HG03066 (cell line): ENCODE results near the gene WWOX.

Experiments
- ATAC-seq: cut with Tn5 transposase; IDR thresholded peaks from one replicate; pipeline ENCODE4 v1.9.1; 2021; ENCODE audit warnings: low read depth; ENCODE audit not compliant: unreplicated experiment

Gene WWOX

DNA sequence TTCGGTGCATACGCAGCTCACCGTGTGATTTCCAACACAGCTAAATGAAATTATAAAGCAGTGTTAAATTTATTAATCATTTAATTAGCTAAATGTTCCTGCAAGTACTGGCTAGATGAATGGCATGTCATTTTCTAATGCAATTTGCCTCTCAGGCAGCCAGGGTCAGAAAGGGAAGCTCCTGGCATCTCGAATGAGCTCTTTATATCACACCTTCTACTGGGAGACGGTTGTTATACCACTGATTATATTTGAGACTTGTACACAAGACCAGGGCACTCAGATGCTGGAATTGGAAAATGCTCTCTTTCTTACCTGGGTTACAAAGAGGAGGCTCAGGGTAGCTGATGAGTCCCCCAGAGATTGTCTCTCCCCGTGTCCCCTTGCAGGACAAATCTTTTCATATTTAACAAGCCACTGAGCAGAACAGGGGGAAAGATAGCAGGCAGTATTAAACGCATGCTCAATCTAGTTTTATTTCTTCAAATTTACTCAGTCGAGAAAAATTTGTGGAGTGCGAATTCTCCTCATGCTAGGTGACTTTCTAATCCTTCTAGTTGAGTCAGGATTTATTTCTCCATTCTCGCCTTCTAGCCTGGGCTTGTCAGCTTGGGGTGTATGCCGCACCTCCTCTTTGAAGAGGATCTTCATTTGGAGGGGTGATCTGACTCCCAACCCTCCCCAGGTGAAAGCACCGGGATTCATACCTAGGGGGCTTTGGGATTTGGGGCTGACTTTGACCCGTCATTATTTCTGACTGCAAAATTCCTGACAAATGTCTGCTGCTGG, 1060.0 kb downstream of the WWOX start:
- ATAC-seq = no peak

DNA sequence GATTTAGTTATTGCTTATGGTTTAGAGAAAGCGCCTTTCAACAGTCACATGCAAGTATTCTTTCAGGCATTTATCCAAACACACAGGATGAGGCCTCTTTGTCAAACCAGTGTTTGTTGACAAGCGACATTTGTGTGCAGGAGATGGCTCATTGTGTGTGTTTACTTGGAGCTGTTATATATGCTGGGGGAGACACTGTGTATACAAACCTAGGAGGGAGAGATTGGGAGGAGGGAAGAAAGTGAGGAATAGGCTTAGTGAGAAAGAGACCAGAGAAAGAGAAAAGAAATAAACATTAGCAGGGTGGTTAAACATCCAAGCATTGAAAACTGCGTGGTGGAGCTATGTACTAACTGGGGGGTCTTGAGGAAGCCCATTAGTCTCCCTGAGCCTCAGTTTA, 1063.5 kb downstream of the WWOX start:
- ATAC-seq = no peak

DNA sequence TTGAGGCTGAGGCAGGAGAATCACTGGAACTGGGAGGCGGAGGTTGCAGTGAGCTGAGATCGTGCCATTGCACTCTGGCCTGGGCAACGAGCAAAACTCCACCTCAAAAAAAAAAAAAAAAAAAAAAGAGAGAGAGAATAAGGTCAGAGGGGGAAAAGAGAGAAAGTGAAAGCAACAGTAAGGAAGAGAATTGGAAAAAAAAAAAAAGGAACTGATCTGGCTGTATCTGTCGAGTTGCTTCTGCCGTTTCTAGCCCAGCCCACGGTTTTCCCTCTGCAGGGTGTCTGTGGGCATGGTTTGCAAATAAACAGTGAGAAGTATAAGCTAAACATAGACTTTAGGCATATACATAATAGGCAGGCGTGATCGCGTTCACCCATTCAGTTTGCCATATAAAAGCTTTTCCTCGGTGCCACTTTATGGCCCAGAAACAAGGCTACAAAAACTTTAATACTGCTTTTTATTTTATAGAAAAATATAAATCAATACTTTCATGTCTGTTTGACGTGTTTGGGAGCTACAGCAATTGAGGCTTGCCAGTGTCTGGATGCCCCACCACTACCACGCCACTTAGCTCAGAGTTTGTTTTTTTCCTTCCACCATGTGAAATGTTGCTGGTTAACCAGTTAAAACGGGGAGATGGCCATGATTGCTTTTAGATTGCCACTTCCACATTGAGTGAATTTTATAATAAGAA, 1064.4 kb downstream of the WWOX start:
- ATAC-seq = no peak

DNA sequence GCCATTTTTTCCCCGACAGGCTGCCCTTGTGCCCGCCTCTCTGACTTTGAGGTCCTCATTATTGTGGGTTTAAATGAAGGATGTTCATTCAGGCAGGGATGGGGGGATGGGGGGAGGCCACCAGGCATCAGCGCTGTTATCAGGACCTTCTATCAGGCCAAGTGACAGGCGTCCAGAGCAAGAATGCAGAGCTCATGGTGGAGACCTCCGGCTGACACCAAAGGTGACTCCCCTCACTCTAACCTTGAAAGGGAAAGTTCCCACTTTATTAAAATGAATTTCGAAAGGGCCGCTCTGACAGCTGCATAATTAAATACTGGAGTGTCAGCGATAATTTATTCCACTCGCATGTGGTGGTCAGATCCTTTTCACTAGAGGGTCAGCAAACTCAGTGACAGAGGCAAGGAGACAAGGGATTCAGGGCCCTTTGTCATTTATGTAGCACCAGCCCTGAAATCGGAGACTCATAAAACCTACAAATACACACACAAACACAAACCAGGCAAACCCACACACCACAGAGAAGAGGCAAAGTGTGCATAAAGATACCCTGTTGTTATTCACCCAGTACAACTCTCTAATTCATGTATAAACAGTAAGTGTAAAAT, 1065.0 kb downstream of the WWOX start:
- ATAC-seq = no peak

DNA sequence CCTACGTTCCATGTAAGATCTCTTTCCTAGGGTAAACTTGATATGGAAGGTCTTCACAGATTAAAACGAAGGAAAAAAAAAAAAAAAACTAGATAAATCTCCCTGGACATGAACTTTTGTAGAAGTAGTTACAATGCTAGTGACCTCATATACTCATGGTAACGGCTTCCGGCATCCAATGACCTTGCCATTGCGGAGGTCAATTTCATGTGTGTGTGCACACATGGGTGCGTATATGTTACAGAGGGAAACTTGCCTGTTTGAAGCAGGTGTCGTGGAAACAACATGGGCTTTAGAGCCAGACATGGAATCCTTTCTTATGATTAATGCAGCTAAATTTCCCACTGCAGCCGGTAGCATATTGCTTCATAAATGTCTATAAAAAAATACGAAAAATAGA, 1065.6 kb downstream of the WWOX start:
- ATAC-seq = no peak

DNA sequence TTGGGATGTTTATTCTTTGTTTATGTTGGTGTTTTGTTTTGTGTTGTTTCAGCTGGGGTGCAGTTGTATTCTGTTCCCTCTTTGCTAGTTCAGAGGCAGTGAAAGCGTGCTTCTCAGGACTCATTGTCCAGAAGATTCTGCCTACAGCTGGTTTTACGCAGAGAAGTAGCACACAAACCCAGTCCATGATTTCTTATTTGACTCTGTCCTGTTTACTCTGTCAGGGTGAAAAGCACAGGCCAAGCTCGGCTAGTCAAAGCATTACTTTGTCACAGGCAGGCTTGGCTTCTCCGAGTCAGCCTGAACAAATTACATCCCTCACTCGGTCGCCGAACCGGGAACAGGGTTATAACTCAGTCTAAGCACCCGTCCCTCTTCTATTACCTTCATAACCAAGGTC, 1066.1 kb downstream of the WWOX start:
- ATAC-seq = no peak

DNA sequence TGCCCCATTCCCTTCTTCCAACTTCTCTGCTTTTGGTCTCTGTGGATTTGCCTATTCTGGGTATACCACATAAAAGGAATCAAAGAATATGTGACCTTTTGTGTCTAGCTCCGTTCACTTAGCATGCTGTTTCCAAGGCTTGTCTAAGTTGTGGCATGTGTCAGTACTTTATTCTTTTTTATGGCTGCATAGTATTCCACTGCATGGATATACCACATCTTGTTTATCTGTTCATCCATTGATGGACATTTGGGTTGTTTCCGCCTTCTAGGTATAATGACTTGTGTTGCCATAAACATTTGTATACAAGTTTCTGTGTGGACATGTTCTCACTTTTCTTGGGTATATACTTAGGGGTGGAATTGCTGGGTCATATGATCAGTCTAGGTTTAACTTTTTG, 1068.4 kb downstream of the WWOX start:
- ATAC-seq = no peak

DNA sequence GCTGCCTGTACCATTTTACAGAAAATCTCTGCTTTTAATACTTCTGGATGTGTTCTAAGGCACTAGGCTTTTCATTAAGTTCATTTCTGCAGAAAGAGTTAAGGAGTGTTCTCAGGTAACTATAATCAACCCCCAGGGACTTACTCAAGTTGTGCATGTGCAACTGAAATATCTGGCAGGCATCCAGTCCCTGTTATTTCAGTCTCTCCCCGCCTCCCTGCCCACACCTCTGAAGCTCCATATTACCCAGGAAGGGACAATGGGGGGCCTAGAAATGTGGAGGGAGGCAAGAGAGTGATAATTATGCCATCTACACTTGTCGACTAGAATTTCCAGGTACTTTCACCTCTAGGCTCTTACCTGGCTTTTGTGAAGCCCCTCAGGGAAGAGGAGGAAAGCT, 1068.9 kb downstream of the WWOX start:
- no peak for ATAC-seq

DNA sequence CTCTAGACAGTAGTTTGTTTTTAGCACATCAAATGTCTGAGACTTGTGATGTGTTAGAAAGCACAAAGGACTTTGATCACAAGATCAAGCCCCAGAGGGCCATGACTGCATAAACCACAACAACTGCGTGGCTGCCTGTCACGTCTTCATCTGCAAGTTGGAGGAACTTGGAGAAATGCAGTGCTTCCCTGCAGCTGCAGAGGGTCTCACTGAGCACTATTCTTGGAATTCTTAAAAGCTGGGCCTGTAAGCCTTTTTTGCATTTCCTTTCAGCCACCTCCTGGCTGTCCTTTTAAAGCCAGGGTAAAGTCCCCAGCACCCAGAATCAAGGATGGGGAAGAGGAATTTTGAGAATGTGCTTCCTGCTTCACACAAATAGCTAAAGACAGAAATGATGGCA, 1069.8 kb downstream of the WWOX start:
- ATAC-seq = no peak

DNA sequence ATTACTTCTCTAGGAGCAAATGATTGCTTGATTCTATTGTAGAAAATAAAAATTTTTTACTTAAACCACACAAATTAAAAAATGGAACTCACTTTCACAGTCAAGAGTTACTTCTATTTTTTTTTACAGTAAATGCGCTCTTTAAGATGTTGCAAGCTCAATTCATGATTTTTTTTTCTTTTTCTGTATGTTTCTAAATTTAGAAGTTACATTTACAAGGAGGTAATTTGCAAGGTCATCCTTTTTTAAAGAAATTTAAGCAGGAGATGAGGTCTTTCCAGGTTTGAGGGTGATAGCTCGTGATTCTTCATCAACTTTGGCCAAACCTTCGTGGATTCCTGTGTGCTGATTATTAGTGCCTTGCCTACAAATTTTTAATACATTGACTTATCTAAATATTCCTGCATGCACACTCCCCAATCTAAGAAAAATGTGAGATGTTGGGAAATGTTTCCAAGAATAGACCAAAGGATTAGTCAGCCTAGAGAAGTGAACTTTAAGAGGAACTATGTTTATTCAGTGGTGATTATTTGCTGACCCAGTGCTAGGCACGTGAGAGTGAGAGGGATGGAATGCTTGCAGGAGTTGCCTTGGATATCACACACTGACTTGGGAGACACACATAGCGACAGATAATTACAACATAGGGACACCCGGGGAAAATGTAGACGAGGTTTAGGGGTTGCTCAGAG, 1071.2 kb downstream of the WWOX start:
- no peak for ATAC-seq

DNA sequence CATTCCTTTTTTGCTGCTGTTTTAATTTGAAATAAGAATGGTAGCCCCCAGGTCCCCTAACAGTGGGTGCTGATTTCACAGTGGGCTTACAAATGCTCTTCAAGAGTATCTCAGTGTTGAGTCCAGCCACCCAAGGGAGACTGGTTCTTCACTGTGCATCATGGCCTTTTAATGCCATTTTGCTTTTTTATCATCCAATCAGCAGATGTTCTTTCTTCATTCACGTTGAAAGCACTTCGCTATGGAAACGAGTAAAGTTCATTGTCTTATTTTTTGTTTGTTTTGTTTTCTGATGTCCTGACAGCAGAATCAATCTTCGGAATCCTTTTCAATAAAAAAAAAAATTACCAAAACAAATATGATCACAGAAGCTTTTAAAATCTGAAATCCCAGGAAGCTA, 1072.0 kb downstream of the WWOX start:
- no peak for ATAC-seq

DNA sequence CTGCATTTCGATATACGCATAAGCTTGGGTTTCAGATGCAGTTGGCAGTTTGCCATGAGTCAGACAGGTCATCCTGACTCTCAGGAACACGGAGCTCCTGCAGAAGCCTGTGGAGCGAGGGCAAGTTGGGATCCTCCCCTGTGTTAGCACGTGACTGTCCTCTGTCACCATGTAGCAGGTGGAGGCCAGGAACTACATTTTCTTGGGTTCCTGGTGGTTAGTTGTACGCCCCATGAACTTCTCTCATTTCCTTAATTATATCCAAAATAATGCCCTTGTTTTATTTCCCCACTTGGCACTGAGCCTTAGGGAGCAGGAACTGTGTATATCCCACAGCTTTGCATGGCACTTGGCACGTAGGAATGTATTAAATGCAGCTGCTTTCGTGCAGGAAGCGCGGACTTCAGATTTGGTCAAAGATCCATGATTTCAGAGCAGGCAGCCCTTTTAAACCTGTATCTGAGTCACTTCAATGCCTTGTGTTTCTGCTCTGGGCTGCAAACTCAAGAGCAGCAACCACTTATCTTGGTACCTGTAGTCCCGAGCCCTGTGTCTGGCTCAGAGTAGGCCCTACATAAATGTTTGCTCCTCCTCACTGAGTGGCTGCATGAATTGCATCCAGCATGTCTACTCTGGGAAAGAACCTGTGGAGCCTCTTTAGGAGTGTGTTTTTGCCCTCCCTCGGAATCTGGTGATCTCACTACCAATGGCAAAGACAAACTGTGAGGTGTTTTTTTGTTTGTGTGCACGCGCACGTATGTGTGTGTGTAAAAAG, 1072.7 kb downstream of the WWOX start:
- ATAC-seq = no peak

DNA sequence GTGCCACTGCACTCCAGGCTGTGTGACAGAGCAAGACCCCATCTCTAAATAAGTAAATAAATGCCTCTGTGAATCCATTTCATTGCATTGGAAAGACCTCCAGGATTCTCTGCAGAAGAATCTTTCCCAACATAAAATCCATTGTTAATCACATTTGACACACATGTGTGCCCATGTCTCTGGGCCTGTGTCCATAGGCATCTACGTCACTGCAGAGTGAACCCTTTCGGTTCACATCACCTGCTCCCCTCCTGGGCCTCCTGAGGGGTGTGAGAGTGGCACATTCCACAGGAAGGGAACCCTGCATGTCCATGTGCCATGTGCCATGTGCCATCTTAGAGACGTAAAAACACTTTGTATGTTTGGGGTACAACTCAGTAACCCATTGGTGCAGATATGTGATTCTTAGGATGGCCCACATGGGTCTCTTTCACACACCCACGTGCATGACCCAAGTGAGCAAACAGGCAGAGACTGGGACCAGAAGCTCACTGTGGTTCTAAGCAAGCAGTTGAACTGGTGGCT, 1073.6 kb downstream of the WWOX start:
- no peak for ATAC-seq

DNA sequence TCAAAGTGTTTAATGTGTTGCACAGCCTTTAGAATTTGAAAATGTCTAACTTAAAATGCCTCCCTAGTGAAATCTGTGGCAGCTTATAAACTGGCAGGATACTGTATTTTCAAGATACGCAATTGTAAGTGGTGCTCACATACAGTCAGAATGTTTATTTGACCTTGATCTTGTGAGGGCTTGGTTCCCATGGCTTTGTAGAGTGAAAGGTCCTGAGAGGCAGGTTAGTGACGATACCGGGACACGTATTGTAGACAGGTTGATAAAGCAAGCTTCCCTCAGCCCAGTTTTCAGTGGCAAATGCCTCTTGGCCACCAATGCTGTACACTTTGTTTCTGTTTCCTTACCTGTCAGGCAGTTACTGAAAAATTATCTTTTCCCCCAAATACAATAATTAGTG, 1074.5 kb downstream of the WWOX start:
- ATAC-seq = no peak

DNA sequence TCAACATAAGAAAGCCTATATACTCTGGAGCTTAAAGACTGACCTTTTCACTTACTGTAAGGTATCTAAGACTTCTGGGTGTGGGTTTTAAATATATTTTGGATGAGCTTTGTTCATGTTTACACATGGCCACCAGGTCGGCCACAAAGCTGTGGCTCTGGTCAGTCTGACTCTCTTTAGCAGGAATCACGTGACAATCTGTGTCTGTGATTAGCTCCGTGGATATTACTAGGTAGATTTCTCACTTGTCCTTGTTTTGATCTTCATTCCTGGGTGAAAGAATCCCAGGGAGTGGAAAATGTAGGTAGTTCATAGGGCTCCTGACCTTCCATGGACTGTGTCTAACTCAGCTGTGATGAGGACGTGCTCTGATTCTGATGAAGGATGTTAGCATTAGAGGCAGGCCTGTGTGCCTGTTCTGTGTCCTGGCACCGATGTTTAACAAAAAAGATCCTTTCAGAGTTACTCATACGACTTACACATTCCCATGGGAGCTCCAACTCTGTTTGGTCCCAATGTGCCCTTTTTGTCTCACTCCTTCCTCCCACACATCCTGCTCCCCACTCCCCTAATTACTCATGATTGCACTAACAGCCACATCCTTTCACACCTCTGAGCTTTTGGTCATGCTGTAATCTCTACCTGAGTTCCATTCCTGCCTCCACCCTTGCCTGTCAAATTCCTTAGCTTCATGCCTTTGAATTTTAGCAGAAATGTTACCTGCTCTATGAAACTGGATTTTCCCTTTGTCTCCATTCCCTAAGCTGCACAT, 1076.0 kb downstream of the WWOX start:
- ATAC-seq = no peak

DNA sequence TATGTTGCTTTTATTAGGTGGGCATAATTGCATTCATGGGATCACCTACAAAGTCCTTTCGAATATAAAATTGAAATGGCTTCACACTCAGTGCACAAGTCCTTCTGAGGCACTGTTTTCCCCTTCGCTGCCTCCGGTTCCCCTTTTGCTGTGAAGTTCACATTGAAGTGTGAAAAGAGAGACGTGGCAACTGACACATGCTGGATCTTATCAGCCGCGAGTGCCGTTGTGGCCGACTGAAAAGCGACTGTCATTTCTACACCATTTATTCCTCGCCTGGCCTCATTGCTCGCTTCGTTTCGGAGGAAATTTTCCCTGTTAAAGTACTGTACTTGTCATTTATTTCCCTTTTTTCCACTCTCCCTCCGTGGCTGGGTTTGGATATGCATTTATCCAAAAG, 1077.6 kb downstream of the WWOX start:
- ATAC-seq = no peak

DNA sequence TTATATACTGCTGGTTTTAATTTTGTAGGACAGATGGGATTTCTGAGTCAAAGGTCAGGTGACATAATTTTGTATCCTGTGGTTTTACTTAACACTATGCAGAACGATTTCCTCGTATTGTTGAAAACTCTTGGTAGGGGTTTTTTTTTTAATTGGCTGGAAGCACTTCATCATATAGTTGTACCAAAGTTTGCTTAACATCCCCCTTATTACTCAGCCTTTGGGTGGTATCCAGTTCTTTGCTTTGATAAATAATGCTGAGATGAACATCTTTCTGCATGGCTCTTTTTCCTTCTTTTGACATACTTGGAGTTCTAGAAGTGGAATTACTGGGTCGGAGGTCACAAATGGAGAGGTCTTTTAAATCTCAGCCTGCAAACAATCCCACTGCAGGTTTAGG, 1082.0 kb downstream of the WWOX start:
- no peak for ATAC-seq

DNA sequence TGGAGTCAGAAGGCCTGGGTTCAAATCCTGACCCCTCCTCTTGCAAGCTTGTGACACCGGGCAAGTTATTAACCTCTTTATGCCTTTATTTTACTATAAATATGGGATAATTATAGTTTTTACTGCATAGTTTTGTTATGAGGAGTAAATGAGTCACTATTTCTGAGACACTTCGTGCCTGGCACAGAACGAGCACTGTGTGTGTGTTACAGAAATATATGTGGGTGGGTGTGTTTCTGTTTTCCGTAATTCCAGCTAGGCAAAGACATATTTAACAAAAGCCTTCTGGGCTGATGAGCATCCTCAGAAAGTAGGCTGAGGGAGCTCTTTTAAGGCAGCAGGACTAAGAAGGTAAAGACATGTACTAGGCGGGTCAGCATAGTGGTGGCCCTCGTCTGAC, 1083.2 kb downstream of the WWOX start:
- no peak for ATAC-seq

DNA sequence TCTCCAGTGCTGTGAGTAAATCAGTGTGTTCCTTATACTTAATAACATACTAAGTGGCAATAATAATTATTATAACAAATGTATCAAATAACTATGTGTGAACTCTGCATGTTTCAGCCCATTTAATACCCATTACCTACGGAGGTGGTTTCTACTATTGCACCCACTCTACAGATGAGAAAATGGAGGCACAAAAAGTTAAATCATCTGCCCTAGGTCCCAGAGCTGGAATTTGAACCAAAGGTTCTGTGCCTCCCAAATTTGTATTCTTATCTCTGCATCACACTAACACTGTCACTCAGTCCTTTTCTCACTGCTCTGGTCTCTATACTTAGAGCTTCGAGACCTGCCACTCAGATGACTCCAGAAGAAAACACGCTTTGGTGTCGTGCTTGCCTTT, 1084.1 kb downstream of the WWOX start:
- no peak for ATAC-seq
